Measurements from ENCODE around the gene GRIFIN. TPM values are rescaled to one million over a fixed set of nuclear protein-coding genes. Genes with fewer than 3 reads are reported as not detected.

Gene GRIFIN
- total RNA-seq, 2 donors from 2014 or later = not detected

- DNase-seq (ENCODE audit: low spot score) (no peak), ATAC-seq (ENCODE audit: insufficient number of reproducible peaks, low FRiP score, low read depth) (no peak)
- H3K27me3 ChIP-seq (replicated peaks; ENCODE audit: insufficient read depth) = no peaks in the 10 kb centered on the region
- no peaks in the 10 kb centered on the region for H3K9me3 ChIP-seq
- TF ChIP-seq CTCF (IDR thresholded peaks at IDR 0.05) = no peak
- H3K4me3 ChIP-seq = no peak overlapping the region
- peaks cover 0 to 6% of the 10 kb centered on the region in 2 donors for H3K4me1 ChIP-seq (ENCODE audit: control insufficient read depth in 1 of 2, low read depth in 2 of 2)
- H3K27ac ChIP-seq = no peak overlapping the region
- no peaks in the 10 kb centered on the region for H3K36me3 ChIP-seq
These were observed 28.1 kb upstream of the GRIFIN start for GRCh38 chr7:2504128-2504888.

GRCh38 chr7:2503056-2503941, 27.1 kb upstream of the GRIFIN start:
- no peak overlapping the region for H3K27ac ChIP-seq
- no peaks in the 10 kb centered on the region for H3K27me3 ChIP-seq (replicated peaks; ENCODE audit: insufficient read depth)
- H3K36me3 ChIP-seq = no peaks in the 10 kb centered on the region
- no peak for TF ChIP-seq CTCF (IDR thresholded peaks at IDR 0.05)
- DNase-seq (ENCODE audit: low spot score) (no peak), ATAC-seq (ENCODE audit: insufficient number of reproducible peaks, low FRiP score, low read depth) (no peak)
- H3K4me1 ChIP-seq (ENCODE audit: control insufficient read depth in 1 of 2, low read depth in 2 of 2) = peaks cover 0 to 2% of the 10 kb centered on the region in 2 donors
- no peaks in the 10 kb centered on the region for H3K9me3 ChIP-seq
- H3K4me3 ChIP-seq = no peak overlapping the region

GRCh38 chr7:2502647-2502966, 26.4 kb upstream of the GRIFIN start:
- H3K27me3 ChIP-seq (replicated peaks; ENCODE audit: insufficient read depth) = no peaks in the 10 kb centered on the region
- no peaks in the 10 kb centered on the region for H3K4me1 ChIP-seq (ENCODE audit: control insufficient read depth in 1 of 2, low read depth in 2 of 2)
- no peak for DNase-seq (ENCODE audit: low spot score)
- H3K36me3 ChIP-seq = no peaks in the 10 kb centered on the region
- H3K27ac ChIP-seq = no peak overlapping the region
- no peak for ATAC-seq (ENCODE audit: insufficient number of reproducible peaks, low FRiP score, low read depth)
- no peak for TF ChIP-seq CTCF (IDR thresholded peaks at IDR 0.05)
- no peaks in the 10 kb centered on the region for H3K9me3 ChIP-seq
- H3K4me3 ChIP-seq = no peak overlapping the region

GRCh38 chr7:2501947-2502646, 25.9 kb upstream of the GRIFIN start:
- no peak overlapping the region for H3K27ac ChIP-seq
- no peaks in the 10 kb centered on the region for H3K36me3 ChIP-seq
- H3K9me3 ChIP-seq = no peaks in the 10 kb centered on the region
- H3K27me3 ChIP-seq (replicated peaks; ENCODE audit: insufficient read depth) = no peaks in the 10 kb centered on the region
- no peak for TF ChIP-seq CTCF (IDR thresholded peaks at IDR 0.05)
- no peak overlapping the region for H3K4me3 ChIP-seq
- ATAC-seq (ENCODE audit: insufficient number of reproducible peaks, low FRiP score, low read depth) (no peak), DNase-seq (ENCODE audit: low spot score) (no peak)
- no peaks in the 10 kb centered on the region for H3K4me1 ChIP-seq (ENCODE audit: control insufficient read depth in 1 of 2, low read depth in 2 of 2)

- Histone ChIP-seq H3K36me3 (no peaks in the 10 kb centered on the region), H3K4me3 (no peak overlapping the region), H3K27ac (no peak overlapping the region), H3K4me1 (ENCODE audit: control insufficient read depth in 1 of 2, low read depth in 2 of 2) (no peaks in the 10 kb centered on the region), H3K9me3 (no peaks in the 10 kb centered on the region), H3K27me3 (replicated peaks; ENCODE audit: insufficient read depth) (no peaks in the 10 kb centered on the region)
- DNase-seq (ENCODE audit: low spot score) (no peak), ATAC-seq (ENCODE audit: insufficient number of reproducible peaks, low FRiP score, low read depth) (no peak)
- TF ChIP-seq CTCF (IDR thresholded peaks at IDR 0.05) = no peak
These were observed 24.5 kb upstream of the GRIFIN start for GRCh38 chr7:2500701-2501100.
